Type B pancreatic cell (in vitro differentiated cells): Measurements from ENCODE around the gene STK4. TPM values are rescaled to one million over a fixed set of nuclear protein-coding genes. Genes with fewer than 3 reads are reported as not detected.

Experiments
- DNase-seq: peaks from one replicate; pipeline ENCODE4 v3.0.0; 2021; ENCODE audit warnings: mixed read lengths; ENCODE audit not compliant: unreplicated experiment; ENCODE audit errors: extremely low spot score
- H3K27ac Mint-ChIP-seq: 2 replicates; pipeline ENCODE4 v1.8.0; 2021; ENCODE audit warnings: mild to moderate bottlenecking, mixed read lengths
- H3K27me3 Mint-ChIP-seq: 2 replicates; pipeline ENCODE4 v1.8.0; 2021; ENCODE audit warnings: mixed read lengths
- H3K36me3 Mint-ChIP-seq: 2 replicates; pipeline ENCODE4 v1.8.0; 2021; ENCODE audit warnings: mixed read lengths
- H3K4me1 Mint-ChIP-seq: one replicate; pipeline ENCODE4 v1.8.0; 2021; ENCODE audit warnings: mixed read lengths; ENCODE audit not compliant: unreplicated experiment
- H3K4me3 Mint-ChIP-seq: 2 replicates; pipeline ENCODE4 v1.8.0; 2021; ENCODE audit warnings: mild to moderate bottlenecking, mixed read lengths
- H3K9me3 Mint-ChIP-seq: 2 replicates; pipeline ENCODE4 v1.8.0; 2021; ENCODE audit warnings: mixed read lengths
- CTCF ChIP-seq: fragments of 200-600 bp; sonication (generic); conservative IDR thresholded peaks from 2 replicates; pipeline ENCODE4 v1.5.0; 2021; ENCODE audit warnings: antibody characterized with exemption, mild to moderate bottlenecking
- total RNA-seq: library from RNA; stranded (reverse); gene quantifications from 2 replicates; pipeline ENCODE4 v1.2.1, GENCODE V29; 2021; ENCODE audit warnings: low replicate concordance

The STK4 gene
- total RNA-seq, 1 donor from 2014 or later = 32.6 TPM

GRCh38 chr20:44988631-44989171 lies 22.4 kb downstream of the STK4 start:
- H3K4me1 Mint-ChIP-seq = peaks cover 6% of the 10 kb centered on the region
- no peak for TF ChIP-seq CTCF
- no peak for DNase-seq
- H3K9me3 Mint-ChIP-seq = no peaks in the 10 kb centered on the region
- H3K27ac Mint-ChIP-seq = no peak overlapping the region
- no peak overlapping the region for H3K4me3 Mint-ChIP-seq
- peaks cover 13% of the 10 kb centered on the region for H3K36me3 Mint-ChIP-seq
- H3K27me3 Mint-ChIP-seq = no peaks in the 10 kb centered on the region

GRCh38 chr20:44990425-44990824 lies 24.1 kb downstream of the STK4 start:
- H3K4me3 Mint-ChIP-seq = no peak overlapping the region
- H3K36me3 Mint-ChIP-seq = peaks cover 13% of the 10 kb centered on the region

GRCh38 chr20:44990957-44991356 lies 24.6 kb downstream of the STK4 start:
- DNase-seq = no peak
- Mint-ChIP-seq H3K4me3 (no peak overlapping the region), H3K36me3 (peaks cover 17% of the 10 kb centered on the region), H3K27ac (no peak overlapping the region), H3K4me1 (peaks cover 6% of the 10 kb centered on the region), H3K9me3 (no peaks in the 10 kb centered on the region), H3K27me3 (no peaks in the 10 kb centered on the region)
- no peak for TF ChIP-seq CTCF

More at GRCh38 chr20:44990425-44990824, 24.1 kb downstream of the STK4 start:
- no peaks in the 10 kb centered on the region for H3K9me3 Mint-ChIP-seq
- TF ChIP-seq CTCF = no peak
- no peaks in the 10 kb centered on the region for H3K27me3 Mint-ChIP-seq
- H3K4me1 Mint-ChIP-seq = peaks cover 6% of the 10 kb centered on the region
- DNase-seq = no peak
- no peak overlapping the region for H3K27ac Mint-ChIP-seq

GRCh38 chr20:44993343-44993742 lies 27.0 kb downstream of the STK4 start:
- no peak overlapping the region for H3K27ac Mint-ChIP-seq
- no peak for TF ChIP-seq CTCF
- no peak overlapping the region for H3K4me3 Mint-ChIP-seq
- peaks cover 6% of the 10 kb centered on the region for H3K4me1 Mint-ChIP-seq
- H3K9me3 Mint-ChIP-seq = no peaks in the 10 kb centered on the region
- no peaks in the 10 kb centered on the region for H3K27me3 Mint-ChIP-seq
- no peak for DNase-seq
- peaks cover 32% of the 10 kb centered on the region for H3K36me3 Mint-ChIP-seq

- no peaks in the 10 kb centered on the region for H3K9me3 Mint-ChIP-seq
- H3K36me3 Mint-ChIP-seq = peaks cover 37% of the 10 kb centered on the region
- no peaks in the 10 kb centered on the region for H3K4me1 Mint-ChIP-seq
- no peak for TF ChIP-seq CTCF
- H3K27me3 Mint-ChIP-seq = no peaks in the 10 kb centered on the region
- DNase-seq = no peak
- H3K27ac Mint-ChIP-seq = no peak overlapping the region
- H3K4me3 Mint-ChIP-seq = no peak overlapping the region
Measured at GRCh38 chr20:44997171-44997570, 30.9 kb downstream of the STK4 start.

GRCh38 chr20:44997668-44998067 lies 31.4 kb downstream of the STK4 start:
- no peaks in the 10 kb centered on the region for H3K4me1 Mint-ChIP-seq
- no peak for DNase-seq
- no peak for TF ChIP-seq CTCF
- no peak overlapping the region for H3K27ac Mint-ChIP-seq
- no peak overlapping the region for H3K4me3 Mint-ChIP-seq
- H3K9me3 Mint-ChIP-seq = no peaks in the 10 kb centered on the region
- H3K36me3 Mint-ChIP-seq = peaks cover 37% of the 10 kb centered on the region
- no peaks in the 10 kb centered on the region for H3K27me3 Mint-ChIP-seq
